ENCODE measurements around the gene SDC4. TPM values are rescaled to one million over a fixed set of nuclear protein-coding genes. Genes with fewer than 3 reads are reported as not detected.
A peak's percentile ranks its signal among the peaks of the same experiment; 100 is the strongest.

SDC4 gene
- total and polyA plus RNA-seq, 9 of the 15 experiments (the other 6 are each of a cell fraction or from before 2014, with no cell fraction given) = 2.1 to 10.7 (median 6.3) TPM

DNA sequence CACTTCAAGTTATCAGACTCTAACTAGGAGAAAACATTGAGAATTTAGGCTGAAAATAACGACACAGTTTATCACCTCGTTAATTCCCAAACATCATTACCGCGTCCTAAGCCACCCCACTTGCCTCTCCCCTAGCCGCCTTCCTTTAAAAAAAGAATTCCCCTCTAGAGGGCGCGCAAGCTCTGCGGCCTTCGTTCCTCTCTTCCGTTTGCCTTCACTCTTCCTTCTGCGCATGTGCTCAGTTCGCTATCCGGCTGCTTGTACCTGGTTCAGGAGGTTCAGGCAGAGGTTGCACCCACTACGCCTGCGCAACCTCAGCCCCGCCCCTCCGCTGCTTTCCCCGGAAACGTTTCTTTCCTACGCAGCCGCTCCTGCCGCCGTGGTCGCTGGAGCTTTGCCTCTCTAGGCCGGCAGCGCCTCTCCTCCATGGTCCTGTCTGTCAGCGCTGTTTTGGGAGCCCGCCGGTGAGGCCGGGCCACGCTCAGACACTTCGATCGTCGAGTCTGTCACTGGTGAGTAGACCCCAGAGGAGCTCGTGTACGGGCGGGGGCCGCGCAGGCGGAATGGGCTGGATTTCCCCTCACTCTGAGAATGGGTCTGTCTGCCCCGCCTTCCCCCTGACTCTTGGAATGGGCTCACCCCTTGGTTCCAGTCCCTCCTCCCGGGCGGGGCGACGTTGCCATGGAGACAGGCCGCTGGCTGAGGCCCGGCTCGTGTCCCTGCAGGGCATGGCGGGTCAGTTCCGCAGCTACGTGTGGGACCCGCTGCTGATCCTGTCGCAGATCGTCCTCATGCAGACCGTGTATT, 14.8 kb upstream of the SDC4 start, which contains the start of gene SYS1 (continued):
- TF ChIP-seq, protein P1, sequence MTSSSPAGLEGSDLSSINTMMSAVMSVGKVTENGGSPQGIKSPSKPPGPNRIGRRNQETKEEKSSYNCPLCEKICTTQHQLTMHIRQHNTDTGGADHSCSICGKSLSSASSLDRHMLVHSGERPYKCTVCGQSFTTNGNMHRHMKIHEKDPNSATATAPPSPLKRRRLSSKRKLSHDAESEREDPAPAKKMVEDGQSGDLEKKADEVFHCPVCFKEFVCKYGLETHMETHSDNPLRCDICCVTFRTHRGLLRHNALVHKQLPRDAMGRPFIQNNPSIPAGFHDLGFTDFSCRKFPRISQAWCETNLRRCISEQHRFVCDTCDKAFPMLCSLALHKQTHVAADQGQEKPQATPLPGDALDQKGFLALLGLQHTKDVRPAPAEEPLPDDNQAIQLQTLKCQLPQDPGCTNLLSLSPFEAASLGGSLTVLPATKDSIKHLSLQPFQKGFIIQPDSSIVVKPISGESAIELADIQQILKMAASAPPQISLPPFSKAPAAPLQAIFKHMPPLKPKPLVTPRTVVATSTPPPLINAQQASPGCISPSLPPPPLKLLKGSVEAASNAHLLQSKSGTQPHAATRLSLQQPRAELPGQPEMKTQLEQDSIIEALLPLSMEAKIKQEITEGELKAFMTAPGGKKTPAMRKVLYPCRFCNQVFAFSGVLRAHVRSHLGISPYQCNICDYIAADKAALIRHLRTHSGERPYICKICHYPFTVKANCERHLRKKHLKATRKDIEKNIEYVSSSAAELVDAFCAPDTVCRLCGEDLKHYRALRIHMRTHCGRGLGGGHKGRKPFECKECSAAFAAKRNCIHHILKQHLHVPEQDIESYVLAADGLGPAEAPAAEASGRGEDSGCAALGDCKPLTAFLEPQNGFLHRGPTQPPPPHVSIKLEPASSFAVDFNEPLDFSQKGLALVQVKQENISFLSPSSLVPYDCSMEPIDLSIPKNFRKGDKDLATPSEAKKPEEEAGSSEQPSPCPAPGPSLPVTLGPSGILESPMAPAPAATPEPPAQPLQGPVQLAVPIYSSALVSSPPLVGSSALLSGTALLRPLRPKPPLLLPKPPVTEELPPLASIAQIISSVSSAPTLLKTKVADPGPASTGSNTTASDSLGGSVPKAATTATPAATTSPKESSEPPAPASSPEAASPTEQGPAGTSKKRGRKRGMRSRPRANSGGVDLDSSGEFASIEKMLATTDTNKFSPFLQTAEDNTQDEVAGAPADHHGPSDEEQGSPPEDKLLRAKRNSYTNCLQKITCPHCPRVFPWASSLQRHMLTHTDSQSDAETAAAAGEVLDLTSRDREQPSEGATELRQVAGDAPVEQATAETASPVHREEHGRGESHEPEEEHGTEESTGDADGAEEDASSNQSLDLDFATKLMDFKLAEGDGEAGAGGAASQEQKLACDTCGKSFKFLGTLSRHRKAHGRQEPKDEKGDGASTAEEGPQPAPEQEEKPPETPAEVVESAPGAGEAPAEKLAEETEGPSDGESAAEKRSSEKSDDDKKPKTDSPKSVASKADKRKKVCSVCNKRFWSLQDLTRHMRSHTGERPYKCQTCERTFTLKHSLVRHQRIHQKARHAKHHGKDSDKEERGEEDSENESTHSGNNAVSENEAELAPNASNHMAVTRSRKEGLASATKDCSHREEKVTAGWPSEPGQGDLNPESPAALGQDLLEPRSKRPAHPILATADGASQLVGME (CRISPR knock-in tag; IDR thresholded peaks at IDR 0.05) = no peak
- TF ChIP-seq HNRNPLL (IDR thresholded peaks at IDR 0.05; ENCODE audit: low read depth, low read length, poor library complexity, severe bottlenecking) (peak; percentile 94), NUFIP1 (IDR thresholded peaks at IDR 0.05; ENCODE audit: partially characterized antibody) (no peak), MAFG (tag; conservative IDR thresholded peaks at IDR 0.05) (no peak), SAP30 (IDR thresholded peaks at IDR 0.05; ENCODE audit: borderline replicate concordance, insufficient read depth, low read depth, low read length, poor library complexity, severe bottlenecking) (peak; percentile 95), NONO (IDR thresholded peaks at IDR 0.05; ENCODE audit: low read depth in 2 of 2, low read length in 1 of 2) (peak in 1 of 2 experiments; percentile 98; a peak in 2 of 4 replicates), SMAD3 (CRISPR knock-in tag; conservative IDR thresholded peaks at IDR 0.05) (0 out of 2 replicates have a peak, but pooled peaks have one; percentile 41), FOXK1 (CRISPR knock-in tag; IDR thresholded peaks at IDR 0.05; ENCODE audit: borderline replicate concordance) (no peak), TBP (optimal IDR thresholded peaks at IDR 0.05; ENCODE audit: low read depth, low read length) (peak; percentile 70), MIER1 (IDR thresholded peaks at IDR 0.05; ENCODE audit: low read depth) (no peak), DACH1 (IDR thresholded peaks at IDR 0.05; ENCODE audit: partially characterized antibody) (peak; percentile 46), ZNF766 (CRISPR knock-in tag; conservative IDR thresholded peaks at IDR 0.05) (no peak), BRF1 (IDR thresholded peaks at IDR 0.05; ENCODE audit: borderline replicate concordance, extremely low read depth, insufficient read length) (no peak), CHD2 (IDR thresholded peaks at IDR 0.05; ENCODE audit: low read depth, low read length) (no peak), HDGF (IDR thresholded peaks at IDR 0.05) (no peak), DNMT1 (IDR thresholded peaks at IDR 0.05) (no peak), GABPB1 (CRISPR knock-in tag; IDR thresholded peaks at IDR 0.05) (peak; percentile 90), NR3C1 (CRISPR knock-in tag; IDR thresholded peaks at IDR 0.05) (no peak)
- TF ChIP-seq, protein P2, sequence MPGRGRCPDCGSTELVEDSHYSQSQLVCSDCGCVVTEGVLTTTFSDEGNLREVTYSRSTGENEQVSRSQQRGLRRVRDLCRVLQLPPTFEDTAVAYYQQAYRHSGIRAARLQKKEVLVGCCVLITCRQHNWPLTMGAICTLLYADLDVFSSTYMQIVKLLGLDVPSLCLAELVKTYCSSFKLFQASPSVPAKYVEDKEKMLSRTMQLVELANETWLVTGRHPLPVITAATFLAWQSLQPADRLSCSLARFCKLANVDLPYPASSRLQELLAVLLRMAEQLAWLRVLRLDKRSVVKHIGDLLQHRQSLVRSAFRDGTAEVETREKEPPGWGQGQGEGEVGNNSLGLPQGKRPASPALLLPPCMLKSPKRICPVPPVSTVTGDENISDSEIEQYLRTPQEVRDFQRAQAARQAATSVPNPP (IDR thresholded peaks at IDR 0.05; ENCODE audit: borderline replicate concordance, insufficient read depth, insufficient read length) = no peak
- TF ChIP-seq, protein P3, sequence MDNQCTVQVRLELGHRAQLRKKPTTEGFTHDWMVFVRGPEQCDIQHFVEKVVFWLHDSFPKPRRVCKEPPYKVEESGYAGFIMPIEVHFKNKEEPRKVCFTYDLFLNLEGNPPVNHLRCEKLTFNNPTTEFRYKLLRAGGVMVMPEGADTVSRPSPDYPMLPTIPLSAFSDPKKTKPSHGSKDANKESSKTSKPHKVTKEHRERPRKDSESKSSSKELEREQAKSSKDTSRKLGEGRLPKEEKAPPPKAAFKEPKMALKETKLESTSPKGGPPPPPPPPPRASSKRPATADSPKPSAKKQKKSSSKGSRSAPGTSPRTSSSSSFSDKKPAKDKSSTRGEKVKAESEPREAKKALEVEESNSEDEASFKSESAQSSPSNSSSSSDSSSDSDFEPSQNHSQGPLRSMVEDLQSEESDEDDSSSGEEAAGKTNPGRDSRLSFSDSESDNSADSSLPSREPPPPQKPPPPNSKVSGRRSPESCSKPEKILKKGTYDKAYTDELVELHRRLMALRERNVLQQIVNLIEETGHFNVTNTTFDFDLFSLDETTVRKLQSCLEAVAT (IDR thresholded peaks at IDR 0.05) = peak in 1 of 2 experiments; percentile 9; a peak in 1 of 4 replicates

All from K562 (cell line).